ENCODE measurements around the gene TMEM100.
"Not testable (repeated sequence)": the region's sequence is repeated elsewhere in the genome, so short reads cannot be mapped to it uniquely, and the experiment has no call there.

TMEM100 gene

GRCh38 chr17:55683550-55684315 lies 38.9 kb downstream of the TMEM100 start:
- DNase-seq (ENCODE audit: low spot score), result no peak

- DNase-seq (ENCODE audit: low spot score), result no peak
Measured at GRCh38 chr17:55681342-55681700, 41.3 kb downstream of the TMEM100 start.

- no peak for DNase-seq (ENCODE audit: low spot score)
Measured at GRCh38 chr17:55680686-55681341, 41.9 kb downstream of the TMEM100 start.

- no peak for DNase-seq (ENCODE audit: low spot score)
Measured at GRCh38 chr17:55677446-55677845, 45.2 kb downstream of the TMEM100 start.

GRCh38 chr17:55676274-55676673 lies 46.4 kb downstream of the TMEM100 start:
- no peak for DNase-seq (ENCODE audit: low spot score)

GRCh38 chr17:55673743-55674506 lies 48.7 kb downstream of the TMEM100 start:
- no peak for DNase-seq (ENCODE audit: low spot score)

- no peak for DNase-seq (ENCODE audit: low spot score)
Measured at GRCh38 chr17:55672585-55673501, 49.8 kb downstream of the TMEM100 start.

GRCh38 chr17:55672010-55672409 lies 50.7 kb downstream of the TMEM100 start:
- not testable (repeated sequence) for DNase-seq (ENCODE audit: low spot score)
